ENCODE measurements around the gene EDRF1.

EDRF1 gene

GRCh38 chr10:125762692-125763648 is 43.5 kb downstream of the EDRF1 start:
- no peak for DNase-seq (ENCODE audit: extremely low read depth in 1 of 2, low read depth in 1 of 2)

GRCh38 chr10:125765835-125766234 is 46.3 kb downstream of the EDRF1 start:
- DNase-seq (ENCODE audit: extremely low read depth in 1 of 2, low read depth in 1 of 2), result no peak

- DNase-seq (ENCODE audit: extremely low read depth in 1 of 2, low read depth in 1 of 2), result no peak
Measured at GRCh38 chr10:125766511-125766910, 47.0 kb downstream of the EDRF1 start.

GRCh38 chr10:125768219-125768855 is 48.8 kb downstream of the EDRF1 start:
- DNase-seq (ENCODE audit: extremely low read depth in 1 of 2, low read depth in 1 of 2), result no peak

GRCh38 chr10:125769175-125769574 is 49.7 kb downstream of the EDRF1 start:
- DNase-seq (ENCODE audit: extremely low read depth in 1 of 2, low read depth in 1 of 2), result no peak

GRCh38 chr10:125770844-125771243 is 51.3 kb downstream of the EDRF1 start:
- DNase-seq (ENCODE audit: extremely low read depth in 1 of 2, low read depth in 1 of 2), result no peak

GRCh38 chr10:125772112-125772863 is 52.8 kb downstream of the EDRF1 start:
- DNase-seq (ENCODE audit: extremely low read depth in 1 of 2, low read depth in 1 of 2), result no peak

GRCh38 chr10:125772864-125773180 is 53.3 kb downstream of the EDRF1 start:
- DNase-seq (ENCODE audit: extremely low read depth in 1 of 2, low read depth in 1 of 2), result no peak

- DNase-seq (ENCODE audit: extremely low read depth in 1 of 2, low read depth in 1 of 2), result no peak
Measured at GRCh38 chr10:125773687-125774543, 54.4 kb downstream of the EDRF1 start.

- DNase-seq (ENCODE audit: extremely low read depth in 1 of 2, low read depth in 1 of 2), result no peak
Measured at GRCh38 chr10:125774581-125775191, 55.2 kb downstream of the EDRF1 start.

GRCh38 chr10:125775491-125776106 is 56.1 kb downstream of the EDRF1 start, which contains the start of gene MMP21:
Gene MMP21 (minus strand): TSS chr10:125775821. CDS start chr10:125775821, 0 bp downstream.
- DNase-seq (ENCODE audit: extremely low read depth in 1 of 2, low read depth in 1 of 2), result no peak

- DNase-seq (ENCODE audit: extremely low read depth in 1 of 2, low read depth in 1 of 2), result no peak
Measured at GRCh38 chr10:125777806-125778205, 58.3 kb downstream of the EDRF1 start.

- no peak for DNase-seq (ENCODE audit: extremely low read depth in 1 of 2, low read depth in 1 of 2)
Measured at GRCh38 chr10:125778556-125778955, 59.0 kb downstream of the EDRF1 start.

- no peak for DNase-seq (ENCODE audit: extremely low read depth in 1 of 2, low read depth in 1 of 2)
Measured at GRCh38 chr10:125779403-125780327, 60.2 kb downstream of the EDRF1 start.

- DNase-seq (ENCODE audit: extremely low read depth in 1 of 2, low read depth in 1 of 2), result no peak
Measured at GRCh38 chr10:125781374-125781773, 61.9 kb downstream of the EDRF1 start.

GRCh38 chr10:125782054-125782453 is 62.5 kb downstream of the EDRF1 start:
- DNase-seq (ENCODE audit: extremely low read depth in 1 of 2, low read depth in 1 of 2), result no peak

GRCh38 chr10:125782616-125783015 is 63.1 kb downstream of the EDRF1 start:
- DNase-seq (ENCODE audit: extremely low read depth in 1 of 2, low read depth in 1 of 2), result no peak

- no peak for DNase-seq (ENCODE audit: extremely low read depth in 1 of 2, low read depth in 1 of 2)
Measured at GRCh38 chr10:125783408-125783807, 63.9 kb downstream of the EDRF1 start.

GRCh38 chr10:125783957-125784356 is 64.4 kb downstream of the EDRF1 start:
- DNase-seq (ENCODE audit: extremely low read depth in 1 of 2, low read depth in 1 of 2), result no peak
